GM12878 (cell line): ENCODE measurements around the gene EEFSEC. TPM values are rescaled to one million over a fixed set of nuclear protein-coding genes. Genes with fewer than 3 reads are reported as not detected.

Experiments
- ATAC-seq: fragments of 200-7000 bp; cut with Tn5 transposase; 3 replicates; pipeline ENCODE4 v1.9.1; 2020; ENCODE audit warnings: mild to moderate bottlenecking, moderate library complexity
- BruUV-seq: library from RNA; stranded (reverse); fragments of 400-500 nt; replicated peaks from 2 replicates; lab custom pipeline; 2021; lab: Mats Ljungman, UMichigan
- CTCF ChIA-PET: fragments of 300-600 bp; sonication (Branson Sonifier 250); formaldehyde crosslinking; extraction: SDS; loops from one replicate; lab custom pipeline; 2021; ENCODE audit warnings: inconsistent platforms; lab: Yijun Ruan, JAX
- POLR2A ChIA-PET: fragments of 350-600 bp; formaldehyde crosslinking; extraction: SDS; loops from one replicate; lab custom pipeline; 2021; ENCODE audit warnings: inconsistent platforms; lab: Charles Lee
- RAD21 ChIA-PET: fragments of 300-600 bp; sonication (Branson Sonifier 250); formaldehyde crosslinking; loops from one replicate; lab custom pipeline; 2023; ENCODE audit warnings: antibody characterized with exemption; ENCODE audit not compliant: unreplicated experiment; lab: Charles Lee
- SMC1A ChIA-PET: fragments of 300-600 bp; sonication (Branson Sonifier 250); formaldehyde crosslinking; loops from one replicate; lab custom pipeline; 2023; ENCODE audit not compliant: unreplicated experiment, uncharacterized antibody; lab: Charles Lee
- DNase-seq: peaks from one replicate; pipeline ENCODE4 v3.0.0-alpha.2; 2011; ENCODE audit warnings: low read depth, low spot score
- FAIRE-seq: peaks from 3 replicates; lab custom pipeline; 2011; peaks lifted over from hg19 to GRCh38; lab: Jason Lieb, UNC
- H2AFZ ChIP-seq: 2 replicates; pipeline ENCODE4 v1.6.0; 2011; ENCODE audit warnings: low read depth, low read length, control low read depth; ENCODE audit not compliant: control insufficient read depth
- H3K27ac ChIP-seq: 2 replicates; pipeline ENCODE4 v1.5.1; 2011; ENCODE audit warnings: control low read depth; ENCODE audit not compliant: control insufficient read depth, insufficient read depth
- H3K27me3 ChIP-seq, 2 experiments: replicated peaks in 1 of 2; 2 replicates each; pipeline versions ENCODE4 v1.6.0 to v1.6.1; 2011; ENCODE audit warnings: low read length in 1 of 2; ENCODE audit not compliant: control insufficient read depth in 2 of 2, insufficient read depth in 2 of 2
- H3K36me3 ChIP-seq, 2 experiments: 2 replicates each; pipeline ENCODE4 v1.5.1; 2011; ENCODE audit warnings: low read length in 1 of 2; ENCODE audit not compliant: control insufficient read depth in 2 of 2, insufficient read depth in 2 of 2
- H3K4me1 ChIP-seq: 2 replicates; pipeline ENCODE4 v1.6.1; 2011; ENCODE audit warnings: mild to moderate bottlenecking, low read length, moderate library complexity, mixed read lengths; ENCODE audit not compliant: control insufficient read depth, insufficient read depth
- H3K4me2 ChIP-seq: 2 replicates; pipeline ENCODE4 v1.6.0; 2011; ENCODE audit warnings: control low read depth; ENCODE audit not compliant: control insufficient read depth, insufficient read depth
- H3K4me3 ChIP-seq: fragments of 200-600 bp; sonication (generic); 2 replicates; pipeline ENCODE4 v1.5.1; 2016
- H3K79me2 ChIP-seq: 2 replicates; pipeline ENCODE4 v1.6.0; 2011; ENCODE audit warnings: low read length; ENCODE audit not compliant: control insufficient read depth, insufficient read depth
- H3K9ac ChIP-seq: 2 replicates; pipeline ENCODE4 v1.8.0; 2011; ENCODE audit warnings: low read length, control low read depth, mixed read lengths; ENCODE audit not compliant: control insufficient read depth, insufficient read depth
- H3K9me3 ChIP-seq: replicated peaks from 3 replicates; pipeline ENCODE4 v1.5.1; 2011; ENCODE audit warnings: mild to moderate bottlenecking, low read length; ENCODE audit not compliant: control insufficient read depth, insufficient read depth
- H4K20me1 ChIP-seq: 2 replicates; pipeline ENCODE4 v1.6.0; 2011; ENCODE audit not compliant: control insufficient read depth, insufficient read depth
- ASH2L ChIP-seq: fragments of 300-600, 200-600 bp; sonication (generic); IDR thresholded peaks from 2 replicates; pipeline ENCODE4 v1.6.1; 2017; ENCODE audit warnings: low read depth, mild to moderate bottlenecking, borderline replicate concordance
- BRCA1 ChIP-seq: IDR thresholded peaks from 2 replicates; pipeline ENCODE4 v1.6.1; 2011; ENCODE audit warnings: low read depth, low read length, improper control_type of control experiment
- ETV6 ChIP-seq, 2 experiments: fragments of 450-650 bp in 1 of 2; IDR thresholded peaks in 1 of 2; conservative IDR thresholded peaks in 1 of 2; 2 replicates each; pipeline ENCODE4 v1.6.1; 2014; ENCODE audit warnings: antibody characterized with exemption in 1 of 2, borderline replicate concordance in 1 of 2, low read depth in 1 of 2, mild to moderate bottlenecking in 1 of 2, moderate library complexity in 1 of 2
- MAX ChIP-seq: IDR thresholded peaks from 2 replicates; pipeline ENCODE4 v1.6.1; 2012; ENCODE audit warnings: low read depth, low read length, improper control_type of control experiment
- MTA2 ChIP-seq: fragments of 450-650 bp; IDR thresholded peaks from 2 replicates; pipeline ENCODE4 v1.6.1; 2016; ENCODE audit warnings: low read depth, mild to moderate bottlenecking, moderate library complexity
- POLR2A ChIP-seq: IDR thresholded peaks from 2 replicates; pipeline ENCODE4 v1.6.1; 2011; ENCODE audit warnings: low read depth, mild to moderate bottlenecking, low read length
- RFX5 ChIP-seq: IDR thresholded peaks from 2 replicates; pipeline ENCODE4 v1.6.1; 2011; ENCODE audit warnings: low read depth, low read length, improper control_type of control experiment
- SPI1 ChIP-seq: IDR thresholded peaks from 2 replicates; pipeline ENCODE4 v1.6.1; 2011; ENCODE audit warnings: low read depth, mild to moderate bottlenecking, low read length, moderate library complexity, borderline replicate concordance; ENCODE audit not compliant: insufficient read depth
- TARDBP ChIP-seq: IDR thresholded peaks from 2 replicates; pipeline ENCODE4 v1.6.1; 2016; ENCODE audit warnings: borderline replicate concordance
- WGBS: methylation state at CpG from one replicate; pipeline ENCODE4 v1.1.6; 2016; ENCODE audit warnings: low lambda C conversion rate; ENCODE audit not compliant: insufficient replicate concordance, insufficient coverage; ENCODE audit errors: missing lambda C conversion rate; 5-methylcytosine and 5-hydroxymethylcytosine counted together
- in situ Hi-C: fragments of 300-500 bp; cut with MboI; formaldehyde crosslinking; loops from 9 replicates; pipeline ENCODE4 v1.14.3; 2018; ENCODE audit warnings: mixed read lengths
- intact Hi-C: fragments of 100-400 bp; cut with micrococcal nuclease; formaldehyde crosslinking; loops from one replicate; pipeline ENCODE4 v1.14.2; 2022; ENCODE audit not compliant: unreplicated experiment
- polyA plus RNA-seq, 11 experiments: library from polyadenylated mRNA; depleted of rRNA in 4 of 11; unstranded in 6 of 11; stranded (reverse) in 5 of 11; fragments of >200 nt; fragmentation: Nextera tagmentation in 4 of 11; fragmentation: Illumina TruSeq in 1 of 11; extraction: Ambion mirVana in 4 of 11; extraction: Trizol in 1 of 11; gene quantifications; 1 replicate in 1 of 11; 2 replicates in 10 of 11; pipeline versions ENCODE4 v1.2.1 to v1.2.3, GENCODE V29; 2011 to 2016; ENCODE audit warnings: inconsistent platforms in 2 of 11, missing spikeins in 2 of 11, low read depth in 1 of 11
- total RNA-seq, 4 experiments: library from RNA; depleted of rRNA in 3 of 4; stranded (reverse); fragments of >200 nt in 3 of 4; fragmentation: Illumina TruSeq in 1 of 4; extraction: Trizol in 1 of 4; gene quantifications; 2 replicates each; pipeline versions ENCODE4 v1.2.1 to v1.2.3, GENCODE V29; 2013 to 2021
- TF ChIP-seq, protein P1 (sequence below): fragments of 450-650 bp; IDR thresholded peaks from 2 replicates; pipeline ENCODE4 v1.6.1; 2014; ENCODE audit warnings: mild to moderate bottlenecking
- TF ChIP-seq, protein P2 (sequence below): fragments of 450-650 bp; IDR thresholded peaks from 2 replicates; pipeline ENCODE4 v1.6.1; 2017; ENCODE audit warnings: mild to moderate bottlenecking, moderate library complexity

Gene EEFSEC
- total and polyA plus RNA-seq, 10 of the 15 experiments (the other 5 are each of a cell fraction or from before 2014, with no cell fraction given) = 0.29 to 29.1 (median 16.1) TPM

GRCh38 chr3:128190501-128190900 lies 37.2 kb downstream of the EEFSEC start:
- Histone ChIP-seq H3K4me3 (no peak overlapping the region), H2AFZ (no peak overlapping the region), H3K9me3 (no peaks in the 10 kb centered on the region), H3K4me2 (no peak overlapping the region), H3K9ac (no peak overlapping the region), H3K36me3 (no peaks in the 10 kb centered on the region), H3K79me2 (no peaks in the 10 kb centered on the region), H3K27ac (no peak overlapping the region), H4K20me1 (no peaks in the 10 kb centered on the region), H3K4me1 (no peaks in the 10 kb centered on the region), H3K27me3 (no peaks in the 10 kb centered on the region)
- TF ChIP-seq, protein P1, sequence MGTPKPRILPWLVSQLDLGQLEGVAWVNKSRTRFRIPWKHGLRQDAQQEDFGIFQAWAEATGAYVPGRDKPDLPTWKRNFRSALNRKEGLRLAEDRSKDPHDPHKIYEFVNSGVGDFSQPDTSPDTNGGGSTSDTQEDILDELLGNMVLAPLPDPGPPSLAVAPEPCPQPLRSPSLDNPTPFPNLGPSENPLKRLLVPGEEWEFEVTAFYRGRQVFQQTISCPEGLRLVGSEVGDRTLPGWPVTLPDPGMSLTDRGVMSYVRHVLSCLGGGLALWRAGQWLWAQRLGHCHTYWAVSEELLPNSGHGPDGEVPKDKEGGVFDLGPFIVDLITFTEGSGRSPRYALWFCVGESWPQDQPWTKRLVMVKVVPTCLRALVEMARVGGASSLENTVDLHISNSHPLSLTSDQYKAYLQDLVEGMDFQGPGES = no peak
- TF ChIP-seq POLR2A (no peak), ASH2L (no peak), TARDBP (no peak), MAX (no peak), SPI1 (no peak), BRCA1 (no peak), RFX5 (no peak), MTA2 (no peak), ETV6 (conservative IDR thresholded peaks at IDR 0.05 in 1 of 2, IDR thresholded peaks at IDR 0.05 in 1 of 2; ENCODE audit: borderline replicate concordance in 1 of 2, low read depth in 1 of 2) (no peak)
- TF ChIP-seq, protein P2, sequence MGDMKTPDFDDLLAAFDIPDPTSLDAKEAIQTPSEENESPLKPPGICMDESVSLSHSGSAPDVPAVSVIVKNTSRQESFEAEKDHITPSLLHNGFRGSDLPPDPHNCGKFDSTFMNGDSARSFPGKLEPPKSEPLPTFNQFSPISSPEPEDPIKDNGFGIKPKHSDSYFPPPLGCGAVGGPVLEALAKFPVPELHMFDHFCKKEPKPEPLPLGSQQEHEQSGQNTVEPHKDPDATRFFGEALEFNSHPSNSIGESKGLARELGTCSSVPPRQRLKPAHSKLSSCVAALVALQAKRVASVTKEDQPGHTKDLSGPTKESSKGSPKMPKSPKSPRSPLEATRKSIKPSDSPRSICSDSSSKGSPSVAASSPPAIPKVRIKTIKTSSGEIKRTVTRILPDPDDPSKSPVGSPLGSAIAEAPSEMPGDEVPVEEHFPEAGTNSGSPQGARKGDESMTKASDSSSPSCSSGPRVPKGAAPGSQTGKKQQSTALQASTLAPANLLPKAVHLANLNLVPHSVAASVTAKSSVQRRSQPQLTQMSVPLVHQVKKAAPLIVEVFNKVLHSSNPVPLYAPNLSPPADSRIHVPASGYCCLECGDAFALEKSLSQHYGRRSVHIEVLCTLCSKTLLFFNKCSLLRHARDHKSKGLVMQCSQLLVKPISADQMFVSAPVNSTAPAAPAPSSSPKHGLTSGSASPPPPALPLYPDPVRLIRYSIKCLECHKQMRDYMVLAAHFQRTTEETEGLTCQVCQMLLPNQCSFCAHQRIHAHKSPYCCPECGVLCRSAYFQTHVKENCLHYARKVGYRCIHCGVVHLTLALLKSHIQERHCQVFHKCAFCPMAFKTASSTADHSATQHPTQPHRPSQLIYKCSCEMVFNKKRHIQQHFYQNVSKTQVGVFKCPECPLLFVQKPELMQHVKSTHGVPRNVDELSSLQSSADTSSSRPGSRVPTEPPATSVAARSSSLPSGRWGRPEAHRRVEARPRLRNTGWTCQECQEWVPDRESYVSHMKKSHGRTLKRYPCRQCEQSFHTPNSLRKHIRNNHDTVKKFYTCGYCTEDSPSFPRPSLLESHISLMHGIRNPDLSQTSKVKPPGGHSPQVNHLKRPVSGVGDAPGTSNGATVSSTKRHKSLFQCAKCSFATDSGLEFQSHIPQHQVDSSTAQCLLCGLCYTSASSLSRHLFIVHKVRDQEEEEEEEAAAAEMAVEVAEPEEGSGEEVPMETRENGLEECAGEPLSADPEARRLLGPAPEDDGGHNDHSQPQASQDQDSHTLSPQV = no peak
- DNase-seq (no peak), ATAC-seq (no peak), FAIRE-seq (no peak)
- RAD21 ChIA-PET = no interaction called here
- CTCF ChIA-PET = interaction anchor here (1.0 to 1.2 kb wide), 3 partner anchors 11 to 57 kb away, joined by 3 to 4 read pairs (median 3); no protein-coding TSS in a partner anchor
- POLR2A ChIA-PET = no interaction called here
- intact Hi-C loops = no loop called here
- in situ Hi-C loops = no loop called here
- 55% methylated on average over 1 of the region's 1 CpG for WGBS
- SMC1A ChIA-PET = interaction anchor here (0.7 to 1.1 kb wide), 2 partner anchors 23 to 34 kb away, joined by 3 to 4 read pairs; no protein-coding TSS in a partner anchor
- no TSS peak for BruUV-seq
